ENCODE data around the gene SCAMP4.

The SCAMP4 gene

GRCh38 chr19:1938071-1938470, 32.9 kb downstream of the SCAMP4 start:
- DNase-seq (ENCODE audit: low read depth), result no peak

GRCh38 chr19:1941146-1942077, 36.2 kb downstream of the SCAMP4 start, which contains the start of gene CSNK1G2:
Gene CSNK1G2, plus strand, starts transcription at chr19:1941172. Its CDS starts 28,601 bp downstream, at chr19:1969773.
- no peak for DNase-seq (ENCODE audit: low read depth)

- DNase-seq (ENCODE audit: low read depth), result no peak
These were observed 37.1 kb downstream of the SCAMP4 start for GRCh38 chr19:1942078-1942933.

GRCh38 chr19:1942934-1943555, 37.8 kb downstream of the SCAMP4 start:
- DNase-seq (ENCODE audit: low read depth), result no peak

- DNase-seq (ENCODE audit: low read depth), result no peak
These were observed 38.5 kb downstream of the SCAMP4 start for GRCh38 chr19:1943661-1944087.

- no peak for DNase-seq (ENCODE audit: low read depth)
These were observed 39.1 kb downstream of the SCAMP4 start for GRCh38 chr19:1944088-1944915.

- no peak for DNase-seq (ENCODE audit: low read depth)
These were observed 39.8 kb downstream of the SCAMP4 start for GRCh38 chr19:1944916-1945561.

GRCh38 chr19:1945899-1946298, 40.7 kb downstream of the SCAMP4 start:
- no peak for DNase-seq (ENCODE audit: low read depth)

- DNase-seq (ENCODE audit: low read depth), result no peak
These were observed 42.5 kb downstream of the SCAMP4 start for GRCh38 chr19:1947651-1948209.

- DNase-seq (ENCODE audit: low read depth), result no peak
These were observed 44.3 kb downstream of the SCAMP4 start for GRCh38 chr19:1949304-1950101.

GRCh38 chr19:1950640-1951039, 45.4 kb downstream of the SCAMP4 start:
- DNase-seq (ENCODE audit: low read depth), result no peak

GRCh38 chr19:1952635-1953034, 47.4 kb downstream of the SCAMP4 start:
- no peak for DNase-seq (ENCODE audit: low read depth)

GRCh38 chr19:1953037-1953436, 47.8 kb downstream of the SCAMP4 start:
- no peak for DNase-seq (ENCODE audit: low read depth)

GRCh38 chr19:1953441-1954094, 48.4 kb downstream of the SCAMP4 start:
- DNase-seq (ENCODE audit: low read depth), result no peak

- no peak for DNase-seq (ENCODE audit: low read depth)
These were observed 49.3 kb downstream of the SCAMP4 start for GRCh38 chr19:1954532-1954933.

- no peak for DNase-seq (ENCODE audit: low read depth)
These were observed 50.2 kb downstream of the SCAMP4 start for GRCh38 chr19:1955171-1956121.

GRCh38 chr19:1956122-1956494, 50.9 kb downstream of the SCAMP4 start:
- DNase-seq (ENCODE audit: low read depth), result no peak

GRCh38 chr19:1956868-1957492, 51.8 kb downstream of the SCAMP4 start:
- no peak for DNase-seq (ENCODE audit: low read depth)
